Glutamatergic neuron (in vitro differentiated cells): ENCODE data around the gene TIMP2. TPM values are rescaled to one million over a fixed set of nuclear protein-coding genes. Genes with fewer than 3 reads are reported as not detected.

Source experiments
- DNase-seq: peaks from one replicate; pipeline ENCODE4 v3.0.0; 2022
- H3K27ac Mint-ChIP-seq: one replicate; pipeline ENCODE4 v1.8.0; 2020; ENCODE audit warnings: mild to moderate bottlenecking, mixed read lengths, inconsistent platforms; ENCODE audit not compliant: unreplicated experiment
- H3K27me3 Mint-ChIP-seq: one replicate; pipeline ENCODE4 v1.8.0; 2020; ENCODE audit warnings: mild to moderate bottlenecking, moderate library complexity, mixed read lengths, inconsistent platforms; ENCODE audit not compliant: unreplicated experiment
- H3K36me3 Mint-ChIP-seq: one replicate; pipeline ENCODE4 v1.8.0; 2020; ENCODE audit warnings: mild to moderate bottlenecking, mixed read lengths, inconsistent platforms; ENCODE audit not compliant: unreplicated experiment
- H3K4me1 Mint-ChIP-seq: one replicate; pipeline ENCODE4 v1.8.0; 2020; ENCODE audit warnings: mild to moderate bottlenecking, low read depth, mixed read lengths, inconsistent platforms; ENCODE audit not compliant: unreplicated experiment
- H3K4me3 Mint-ChIP-seq: one replicate; pipeline ENCODE4 v1.8.0; 2020; ENCODE audit warnings: mild to moderate bottlenecking, mixed read lengths, inconsistent platforms; ENCODE audit not compliant: unreplicated experiment
- H3K9me3 Mint-ChIP-seq: one replicate; pipeline ENCODE4 v1.8.0; 2020; ENCODE audit warnings: mild to moderate bottlenecking, moderate library complexity, mixed read lengths, inconsistent platforms; ENCODE audit not compliant: unreplicated experiment
- total RNA-seq: library from RNA; stranded (reverse); fragmentation: NEBNext Ultra II Directional; extraction: Animal tissue kit (Norgen Biotek cat#: 25700); gene quantifications from one replicate; pipeline ENCODE4 v1.2.1, GENCODE V29; 2021; ENCODE audit not compliant: unreplicated experiment
- TF ChIP-seq, protein P1 (sequence below): fragments of 200-600 bp; sonication (generic); IDR thresholded peaks from one replicate; pipeline ENCODE4 v1.5.0; 2021; ENCODE audit not compliant: partially characterized antibody, unreplicated experiment

TIMP2 gene
- total RNA-seq, 1 donor from 2014 or later: 121 TPM

DNA sequence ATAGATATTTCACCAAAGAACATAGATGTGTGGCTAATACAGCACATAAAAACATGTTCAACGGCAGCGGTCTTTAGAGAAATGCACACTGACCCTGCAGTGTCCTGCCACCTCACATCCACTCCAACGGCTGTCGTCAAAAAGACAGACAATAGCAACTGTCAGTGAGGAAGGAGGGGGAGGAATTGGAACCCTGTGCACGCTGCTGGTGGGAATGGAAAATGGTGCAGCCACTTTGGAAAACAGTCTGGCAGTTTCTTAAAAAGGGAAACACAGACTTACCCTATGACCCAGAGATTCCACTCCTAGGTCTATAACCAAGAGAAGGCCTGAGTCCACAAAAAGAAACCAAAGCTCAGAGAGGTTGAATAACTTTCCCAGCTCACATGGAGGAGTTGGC, 29.9 kb downstream of the TIMP2 start:
- no peak for DNase-seq
- TF ChIP-seq, protein P1, sequence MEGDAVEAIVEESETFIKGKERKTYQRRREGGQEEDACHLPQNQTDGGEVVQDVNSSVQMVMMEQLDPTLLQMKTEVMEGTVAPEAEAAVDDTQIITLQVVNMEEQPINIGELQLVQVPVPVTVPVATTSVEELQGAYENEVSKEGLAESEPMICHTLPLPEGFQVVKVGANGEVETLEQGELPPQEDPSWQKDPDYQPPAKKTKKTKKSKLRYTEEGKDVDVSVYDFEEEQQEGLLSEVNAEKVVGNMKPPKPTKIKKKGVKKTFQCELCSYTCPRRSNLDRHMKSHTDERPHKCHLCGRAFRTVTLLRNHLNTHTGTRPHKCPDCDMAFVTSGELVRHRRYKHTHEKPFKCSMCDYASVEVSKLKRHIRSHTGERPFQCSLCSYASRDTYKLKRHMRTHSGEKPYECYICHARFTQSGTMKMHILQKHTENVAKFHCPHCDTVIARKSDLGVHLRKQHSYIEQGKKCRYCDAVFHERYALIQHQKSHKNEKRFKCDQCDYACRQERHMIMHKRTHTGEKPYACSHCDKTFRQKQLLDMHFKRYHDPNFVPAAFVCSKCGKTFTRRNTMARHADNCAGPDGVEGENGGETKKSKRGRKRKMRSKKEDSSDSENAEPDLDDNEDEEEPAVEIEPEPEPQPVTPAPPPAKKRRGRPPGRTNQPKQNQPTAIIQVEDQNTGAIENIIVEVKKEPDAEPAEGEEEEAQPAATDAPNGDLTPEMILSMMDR: no peak
- Mint-ChIP-seq H3K9me3 (peaks cover 7% of the 10 kb centered on the region), H3K4me1 (peaks cover 32% of the 10 kb centered on the region), H3K36me3 (no peaks in the 10 kb centered on the region), H3K4me3 (no peak overlapping the region), H3K27me3 (peaks cover 5% of the 10 kb centered on the region), H3K27ac (no peak overlapping the region)

GRCh38 chr17:78893684-78894083, 31.5 kb downstream of the TIMP2 start:
- no peak for DNase-seq
- TF ChIP-seq, protein P1: no peak
- Mint-ChIP-seq H3K36me3 (no peaks in the 10 kb centered on the region), H3K27ac (peak overlapping the region; percentile 49), H3K4me1 (peaks cover 31% of the 10 kb centered on the region), H3K27me3 (peaks cover 4% of the 10 kb centered on the region), H3K9me3 (peaks cover 7% of the 10 kb centered on the region), H3K4me3 (no peak overlapping the region)

- Mint-ChIP-seq H3K4me3 (no peak overlapping the region), H3K36me3 (no peaks in the 10 kb centered on the region)
Observed at GRCh38 chr17:78892936-78893379, 32.2 kb downstream of the TIMP2 start.

DNA sequence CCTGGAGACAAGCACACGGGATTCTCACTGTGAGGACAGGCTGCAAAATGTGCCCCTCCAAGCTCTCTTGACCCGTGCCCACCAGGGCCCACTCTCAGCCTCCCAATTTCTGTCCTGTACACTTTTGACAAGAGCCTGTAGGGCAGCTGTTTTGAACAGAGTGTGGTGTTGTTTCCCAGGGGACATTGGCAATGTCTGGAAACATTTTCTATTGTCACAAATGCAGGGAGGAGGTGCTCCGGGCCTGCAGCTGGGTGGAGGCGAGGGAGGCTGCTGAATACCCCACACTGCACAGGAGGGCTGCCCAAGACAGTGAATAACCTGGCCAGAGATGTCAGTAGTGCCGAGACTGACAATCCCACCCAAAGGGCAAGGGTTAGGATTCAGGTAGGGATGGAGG, 32.7 kb downstream of the TIMP2 start:
- Mint-ChIP-seq H3K27ac (no peak overlapping the region), H3K36me3 (no peaks in the 10 kb centered on the region), H3K4me1 (peaks cover 30% of the 10 kb centered on the region), H3K4me3 (no peak overlapping the region), H3K27me3 (peaks cover 5% of the 10 kb centered on the region), H3K9me3 (peaks cover 7% of the 10 kb centered on the region)
- TF ChIP-seq, protein P1: no peak
- DNase-seq: no peak

More at GRCh38 chr17:78892936-78893379, 32.2 kb downstream of the TIMP2 start:
- peaks cover 5% of the 10 kb centered on the region for H3K27me3 Mint-ChIP-seq
- TF ChIP-seq, protein P1: no peak
- H3K9me3 Mint-ChIP-seq: peaks cover 7% of the 10 kb centered on the region
- H3K27ac Mint-ChIP-seq: peak overlapping the region; percentile 49
- peaks cover 32% of the 10 kb centered on the region for H3K4me1 Mint-ChIP-seq
- no peak for DNase-seq

GRCh38 chr17:78892062-78892456, 33.1 kb downstream of the TIMP2 start:
- peaks cover 30% of the 10 kb centered on the region for H3K4me1 Mint-ChIP-seq
- TF ChIP-seq, protein P1: no peak
- H3K4me3 Mint-ChIP-seq: no peak overlapping the region

More at GRCh38 chr17:78892062-78892456, 33.1 kb downstream of the TIMP2 start:
- peak overlapping the region; percentile 68 for H3K27ac Mint-ChIP-seq
- peaks cover 5% of the 10 kb centered on the region for H3K27me3 Mint-ChIP-seq
- no peak for DNase-seq
- H3K36me3 Mint-ChIP-seq: no peaks in the 10 kb centered on the region
- H3K9me3 Mint-ChIP-seq: peaks cover 7% of the 10 kb centered on the region
